ENCODE measurements around the gene JSRP1. TPM values are rescaled to one million over a fixed set of nuclear protein-coding genes. Genes with fewer than 3 reads are reported as not detected.

JSRP1 gene
- total RNA-seq, 1 donor from 2014 or later, result not detected

GRCh38 chr19:2242816-2243215, 13.4 kb downstream of the JSRP1 start:
- H3K9me3 ChIP-seq, result no peaks in the 10 kb centered on the region
- DNase-seq, result no peak
- intact Hi-C loops (cut with DNase I), result no loop called here
- ATAC-seq, result no peak
- H3K27me3 ChIP-seq (ENCODE audit: low read depth), result no peaks in the 10 kb centered on the region
- H3K36me3 ChIP-seq, result peaks cover 55% of the 10 kb centered on the region
- H3K27ac ChIP-seq, result no peak overlapping the region
- no peak for TF ChIP-seq CTCF (IDR thresholded peaks at IDR 0.05)
- H3K4me1 ChIP-seq, result peaks cover 67% of the 10 kb centered on the region
- H3K4me3 ChIP-seq, result no peak overlapping the region

- intact Hi-C loops (cut with DNase I), result no loop called here
- Histone ChIP-seq H3K4me1 (peaks cover 70% of the 10 kb centered on the region), H3K9me3 (no peaks in the 10 kb centered on the region), H3K4me3 (no peak overlapping the region), H3K27me3 (ENCODE audit: low read depth) (no peaks in the 10 kb centered on the region), H3K27ac (peak overlapping the region; percentile 73), H3K36me3 (peaks cover 48% of the 10 kb centered on the region)
- no peak for ATAC-seq
- no peak for TF ChIP-seq CTCF (IDR thresholded peaks at IDR 0.05)
- DNase-seq, result no peak
Observed at GRCh38 chr19:2242092-2242537, 14.1 kb downstream of the JSRP1 start.

- Histone ChIP-seq H3K4me3 (peak overlapping the region; percentile 51), H3K36me3 (peaks cover 38% of the 10 kb centered on the region), H3K27me3 (ENCODE audit: low read depth) (no peaks in the 10 kb centered on the region), H3K9me3 (no peaks in the 10 kb centered on the region), H3K27ac (peak overlapping the region; percentile 73), H3K4me1 (peaks cover 64% of the 10 kb centered on the region)
- ATAC-seq (peak; percentile 54 to 57), DNase-seq (peak; percentile 73)
- intact Hi-C loops (cut with DNase I), result no loop called here
- no peak for TF ChIP-seq CTCF (IDR thresholded peaks at IDR 0.05)
Observed at GRCh38 chr19:2240881-2241760, 15.1 kb downstream of the JSRP1 start.

- DNase-seq, result no peak
- Histone ChIP-seq H3K4me3 (peak overlapping the region; percentile 51), H3K4me1 (peaks cover 67% of the 10 kb centered on the region), H3K27ac (peak overlapping the region; percentile 73), H3K27me3 (ENCODE audit: low read depth) (no peaks in the 10 kb centered on the region), H3K36me3 (peaks cover 28% of the 10 kb centered on the region), H3K9me3 (no peaks in the 10 kb centered on the region)
- intact Hi-C loops (cut with DNase I), result no loop called here
- ATAC-seq, result no peak
- TF ChIP-seq CTCF (IDR thresholded peaks at IDR 0.05), result no peak
Observed at GRCh38 chr19:2239771-2240770, 16.1 kb downstream of the JSRP1 start.

GRCh38 chr19:2239173-2239572, 17.0 kb downstream of the JSRP1 start:
- Histone ChIP-seq H3K27me3 (ENCODE audit: low read depth) (no peaks in the 10 kb centered on the region), H3K27ac (peak overlapping the region; percentile 73), H3K4me3 (peak overlapping the region; percentile 51), H3K4me1 (peaks cover 76% of the 10 kb centered on the region), H3K36me3 (peaks cover 20% of the 10 kb centered on the region), H3K9me3 (no peaks in the 10 kb centered on the region)
- intact Hi-C loops (cut with DNase I), result no loop called here
- TF ChIP-seq CTCF (IDR thresholded peaks at IDR 0.05), result no peak
- ATAC-seq, result no peak
- DNase-seq, result no peak
